ENCODE measurements around the gene ADCY2. TPM values are rescaled to one million over a fixed set of nuclear protein-coding genes. Genes with fewer than 3 reads are reported as not detected.

ADCY2 gene
- total RNA-seq, result not detected

GRCh38 chr5:7395947-7396712 is at the start of gene ADCY2:
ADCY2 (plus strand) TSS chr5:7396138; CDS start chr5:7396297, 159 bp downstream.
- Mint-ChIP-seq H3K27ac (no peak within 1 kb of the TSS), H3K9me3 (no peaks in the 10 kb centered on the region), H3K36me3 (ENCODE audit: low read depth) (no peaks in the 10 kb centered on the region), H3K4me1 (ENCODE audit: low read depth) (peaks cover 6% of the 10 kb centered on the region), H3K4me3 (no peak within 1 kb of the TSS), H3K27me3 (ENCODE audit: low read depth) (peaks cover 36% of the 10 kb centered on the region)
- no peak for DNase-seq
- intact Hi-C loops (cut with micrococcal nuclease), result loop anchor here (10.0 kb wide), 1 partner anchor 359 kb away; no protein-coding TSS in a partner anchor
- CTCF ChIA-PET, result no interaction called here

GRCh38 chr5:7347377-7347776 is 48.6 kb upstream of the ADCY2 start:
- Mint-ChIP-seq H3K27me3 (ENCODE audit: low read depth) (no peaks in the 10 kb centered on the region), H3K9me3 (peaks cover 5% of the 10 kb centered on the region), H3K4me3 (no peak overlapping the region), H3K36me3 (ENCODE audit: low read depth) (no peaks in the 10 kb centered on the region), H3K4me1 (ENCODE audit: low read depth) (no peaks in the 10 kb centered on the region), H3K27ac (no peak overlapping the region)
- no peak for DNase-seq
- CTCF ChIA-PET, result no interaction called here
- intact Hi-C loops (cut with micrococcal nuclease), result no loop called here

- H3K27me3 Mint-ChIP-seq (ENCODE audit: low read depth), result no peaks in the 10 kb centered on the region
- intact Hi-C loops (cut with micrococcal nuclease), result no loop called here
- H3K9me3 Mint-ChIP-seq, result peaks cover 4% of the 10 kb centered on the region
- CTCF ChIA-PET, result no interaction called here
- H3K27ac Mint-ChIP-seq, result no peak overlapping the region
- H3K4me3 Mint-ChIP-seq, result no peak overlapping the region
- no peaks in the 10 kb centered on the region for H3K36me3 Mint-ChIP-seq (ENCODE audit: low read depth)
- H3K4me1 Mint-ChIP-seq (ENCODE audit: low read depth), result no peaks in the 10 kb centered on the region
- DNase-seq, result no peak
These were observed 47.6 kb upstream of the ADCY2 start for GRCh38 chr5:7348168-7348854.

GRCh38 chr5:7361593-7361992 is 34.3 kb upstream of the ADCY2 start:
- intact Hi-C loops (cut with micrococcal nuclease), result no loop called here
- peaks cover 2% of the 10 kb centered on the region for H3K9me3 Mint-ChIP-seq
- no peaks in the 10 kb centered on the region for H3K27me3 Mint-ChIP-seq (ENCODE audit: low read depth)
- no peak for DNase-seq
- no peaks in the 10 kb centered on the region for H3K36me3 Mint-ChIP-seq (ENCODE audit: low read depth)
- no peak overlapping the region for H3K4me3 Mint-ChIP-seq
- H3K4me1 Mint-ChIP-seq (ENCODE audit: low read depth), result no peaks in the 10 kb centered on the region
- CTCF ChIA-PET, result no interaction called here
- H3K27ac Mint-ChIP-seq, result no peak overlapping the region

GRCh38 chr5:7363067-7363677 is 32.8 kb upstream of the ADCY2 start:
- Mint-ChIP-seq H3K9me3 (peaks cover 4% of the 10 kb centered on the region), H3K36me3 (ENCODE audit: low read depth) (no peaks in the 10 kb centered on the region), H3K4me1 (ENCODE audit: low read depth) (no peaks in the 10 kb centered on the region), H3K27ac (no peak overlapping the region), H3K4me3 (no peak overlapping the region), H3K27me3 (ENCODE audit: low read depth) (no peaks in the 10 kb centered on the region)
- CTCF ChIA-PET, result no interaction called here
- intact Hi-C loops (cut with micrococcal nuclease), result no loop called here
- no peak for DNase-seq

GRCh38 chr5:7364226-7364875 is 31.6 kb upstream of the ADCY2 start:
- Mint-ChIP-seq H3K9me3 (peaks cover 6% of the 10 kb centered on the region), H3K27me3 (ENCODE audit: low read depth) (no peaks in the 10 kb centered on the region)
- intact Hi-C loops (cut with micrococcal nuclease), result no loop called here

GRCh38 chr5:7367780-7368179 is 28.2 kb upstream of the ADCY2 start:
- Mint-ChIP-seq H3K27ac (no peak overlapping the region), H3K27me3 (ENCODE audit: low read depth) (no peaks in the 10 kb centered on the region), H3K9me3 (peaks cover 8% of the 10 kb centered on the region), H3K4me3 (no peak overlapping the region), H3K36me3 (ENCODE audit: low read depth) (no peaks in the 10 kb centered on the region), H3K4me1 (ENCODE audit: low read depth) (no peaks in the 10 kb centered on the region)
- CTCF ChIA-PET, result no interaction called here
- intact Hi-C loops (cut with micrococcal nuclease), result no loop called here
- DNase-seq, result no peak

More at GRCh38 chr5:7364226-7364875, 31.6 kb upstream of the ADCY2 start:
- no peak overlapping the region for H3K27ac Mint-ChIP-seq
- DNase-seq, result no peak
- H3K4me1 Mint-ChIP-seq (ENCODE audit: low read depth), result no peaks in the 10 kb centered on the region
- no peaks in the 10 kb centered on the region for H3K36me3 Mint-ChIP-seq (ENCODE audit: low read depth)
- CTCF ChIA-PET, result no interaction called here
- H3K4me3 Mint-ChIP-seq, result no peak overlapping the region

- Mint-ChIP-seq H3K27me3 (ENCODE audit: low read depth) (no peaks in the 10 kb centered on the region), H3K4me1 (ENCODE audit: low read depth) (no peaks in the 10 kb centered on the region), H3K27ac (no peak overlapping the region), H3K36me3 (ENCODE audit: low read depth) (no peaks in the 10 kb centered on the region), H3K4me3 (no peak overlapping the region), H3K9me3 (peaks cover 8% of the 10 kb centered on the region)
- no peak for DNase-seq
- CTCF ChIA-PET, result no interaction called here
- intact Hi-C loops (cut with micrococcal nuclease), result no loop called here
These were observed 23.5 kb upstream of the ADCY2 start for GRCh38 chr5:7372399-7372798.

GRCh38 chr5:7374186-7374585 is 21.8 kb upstream of the ADCY2 start:
- Mint-ChIP-seq H3K27ac (no peak overlapping the region), H3K27me3 (ENCODE audit: low read depth) (peaks cover 2% of the 10 kb centered on the region), H3K4me1 (ENCODE audit: low read depth) (no peaks in the 10 kb centered on the region), H3K9me3 (peaks cover 3% of the 10 kb centered on the region), H3K4me3 (no peak overlapping the region), H3K36me3 (ENCODE audit: low read depth) (no peaks in the 10 kb centered on the region)
- intact Hi-C loops (cut with micrococcal nuclease), result no loop called here
- DNase-seq, result no peak
- CTCF ChIA-PET, result no interaction called here

- H3K36me3 Mint-ChIP-seq (ENCODE audit: low read depth), result no peaks in the 10 kb centered on the region
- no peak overlapping the region for H3K4me3 Mint-ChIP-seq
- CTCF ChIA-PET, result no interaction called here
- H3K9me3 Mint-ChIP-seq, result peaks cover 2% of the 10 kb centered on the region
- no peaks in the 10 kb centered on the region for H3K4me1 Mint-ChIP-seq (ENCODE audit: low read depth)
- no peak overlapping the region for H3K27ac Mint-ChIP-seq
- no peak for DNase-seq
- intact Hi-C loops (cut with micrococcal nuclease), result no loop called here
- peaks cover 2% of the 10 kb centered on the region for H3K27me3 Mint-ChIP-seq (ENCODE audit: low read depth)
These were observed 20.5 kb upstream of the ADCY2 start for GRCh38 chr5:7375457-7375856.

GRCh38 chr5:7376871-7377270 is 19.1 kb upstream of the ADCY2 start:
- Mint-ChIP-seq H3K4me3 (no peak overlapping the region), H3K36me3 (ENCODE audit: low read depth) (no peaks in the 10 kb centered on the region), H3K9me3 (no peaks in the 10 kb centered on the region), H3K27ac (no peak overlapping the region), H3K27me3 (ENCODE audit: low read depth) (peaks cover 2% of the 10 kb centered on the region), H3K4me1 (ENCODE audit: low read depth) (no peaks in the 10 kb centered on the region)
- DNase-seq, result no peak
- CTCF ChIA-PET, result no interaction called here
- intact Hi-C loops (cut with micrococcal nuclease), result no loop called here

GRCh38 chr5:7377761-7378160 is 18.2 kb upstream of the ADCY2 start:
- Mint-ChIP-seq H3K27me3 (ENCODE audit: low read depth) (peaks cover 2% of the 10 kb centered on the region), H3K9me3 (no peaks in the 10 kb centered on the region), H3K4me3 (no peak overlapping the region), H3K27ac (no peak overlapping the region), H3K4me1 (ENCODE audit: low read depth) (no peaks in the 10 kb centered on the region), H3K36me3 (ENCODE audit: low read depth) (no peaks in the 10 kb centered on the region)
- intact Hi-C loops (cut with micrococcal nuclease), result no loop called here
- CTCF ChIA-PET, result no interaction called here
- no peak for DNase-seq
